Uterus (tissue), 4 donors: ENCODE measurements around the gene AREL1. TPM values are rescaled to one million over a fixed set of nuclear protein-coding genes. Genes with fewer than 3 reads are reported as not detected.

ENCODE experiments used
- DNase-seq, 2 donors: peaks; one replicate each; pipeline ENCODE4 v3.0.0-alpha.2; 2019 to 2020
- H3K27ac ChIP-seq, 2 donors: fragments of 200-600 bp; sonication (generic); 1 replicate in 1 of 2; 2 replicates in 1 of 2; pipeline ENCODE4 v1.5.1; 2016 to 2018
- H3K27me3 ChIP-seq, 2 donors: fragments of 200-600 bp; sonication (generic); one replicate each; pipeline ENCODE4 v1.5.1; 2018 to 2019; ENCODE audit warnings: control low read depth in 1 of 2
- H3K36me3 ChIP-seq, 2 donors: fragments of 200-600 bp; sonication (generic); one replicate each; pipeline ENCODE4 v1.5.1; 2019; ENCODE audit warnings: control low read depth in 1 of 2
- H3K4me1 ChIP-seq, 2 donors: fragments of 200-600 bp; sonication (generic); one replicate each; pipeline ENCODE4 v1.5.1; 2018 to 2019; ENCODE audit warnings: control low read depth in 1 of 2
- H3K4me3 ChIP-seq, 2 donors: fragments of 200-600 bp; sonication (generic); 1 replicate in 1 of 2; 2 replicates in 1 of 2; pipeline ENCODE4 v1.5.1; 2018 to 2019; ENCODE audit warnings: mild to moderate bottlenecking in 1 of 2
- H3K9me3 ChIP-seq, 2 donors: fragments of 200-600 bp; sonication (generic); one replicate each; pipeline ENCODE4 v1.5.1; 2019; ENCODE audit warnings: control low read depth in 1 of 2
- POLR2A ChIP-seq, 2 donors: fragments of 450-650 bp; IDR thresholded peaks; one replicate each; pipeline ENCODE4 v1.6.1; 2016; ENCODE audit warnings: antibody characterized with exemption in 2 of 2, mild to moderate bottlenecking in 1 of 2, moderate library complexity in 1 of 2
- intact Hi-C: fragments of 100-400 bp; cut with DNase I; formaldehyde crosslinking; loops from one replicate; pipeline ENCODE4 v1.15.1; 2023; ENCODE audit warnings: low total_unique reads
- total RNA-seq, 4 donors: library from RNA; depleted of rRNA in 3 of 4; stranded (reverse); fragments of >200 nt in 3 of 4; gene quantifications; one replicate each; pipeline versions ENCODE4 v1.1.0 to v1.2.4, GENCODE V29; 2014 to 2023
- TF ChIP-seq, protein P1 (sequence below), 4 experiments: fragments of 200-600 bp in 2 of 4; fragments of 450-650 bp in 2 of 4; sonication (generic) in 2 of 4; IDR thresholded peaks; one replicate each; pipeline ENCODE4 v1.5.1; 2016 to 2019; ENCODE audit warnings: antibody characterized with exemption in 4 of 4, mild to moderate bottlenecking in 2 of 4, moderate library complexity in 1 of 4
- donor health status: DM: yes; HTN: yes; CAD: no.

AREL1 gene
- total RNA-seq, 4 donors from 2014 or later, result 2.1 to 33.8 (median 22.3) TPM

GRCh38 chr14:74698465-74698864 lies 14.4 kb downstream of the AREL1 start:
- Histone ChIP-seq H3K27me3 (no peaks in the 10 kb centered on the region), H3K27ac (no peak overlapping the region), H3K4me3 (no peak overlapping the region), H3K9me3 (no peaks in the 10 kb centered on the region), H3K4me1 (no peaks in the 10 kb centered on the region), H3K36me3 (no peaks in the 10 kb centered on the region)
- TF ChIP-seq, protein P1, sequence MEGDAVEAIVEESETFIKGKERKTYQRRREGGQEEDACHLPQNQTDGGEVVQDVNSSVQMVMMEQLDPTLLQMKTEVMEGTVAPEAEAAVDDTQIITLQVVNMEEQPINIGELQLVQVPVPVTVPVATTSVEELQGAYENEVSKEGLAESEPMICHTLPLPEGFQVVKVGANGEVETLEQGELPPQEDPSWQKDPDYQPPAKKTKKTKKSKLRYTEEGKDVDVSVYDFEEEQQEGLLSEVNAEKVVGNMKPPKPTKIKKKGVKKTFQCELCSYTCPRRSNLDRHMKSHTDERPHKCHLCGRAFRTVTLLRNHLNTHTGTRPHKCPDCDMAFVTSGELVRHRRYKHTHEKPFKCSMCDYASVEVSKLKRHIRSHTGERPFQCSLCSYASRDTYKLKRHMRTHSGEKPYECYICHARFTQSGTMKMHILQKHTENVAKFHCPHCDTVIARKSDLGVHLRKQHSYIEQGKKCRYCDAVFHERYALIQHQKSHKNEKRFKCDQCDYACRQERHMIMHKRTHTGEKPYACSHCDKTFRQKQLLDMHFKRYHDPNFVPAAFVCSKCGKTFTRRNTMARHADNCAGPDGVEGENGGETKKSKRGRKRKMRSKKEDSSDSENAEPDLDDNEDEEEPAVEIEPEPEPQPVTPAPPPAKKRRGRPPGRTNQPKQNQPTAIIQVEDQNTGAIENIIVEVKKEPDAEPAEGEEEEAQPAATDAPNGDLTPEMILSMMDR (IDR thresholded peaks at IDR 0.05), result no peak
- TF ChIP-seq POLR2A (IDR thresholded peaks at IDR 0.05), result no peak
- intact Hi-C loops, result no loop called here
- DNase-seq, result no peak

DNA sequence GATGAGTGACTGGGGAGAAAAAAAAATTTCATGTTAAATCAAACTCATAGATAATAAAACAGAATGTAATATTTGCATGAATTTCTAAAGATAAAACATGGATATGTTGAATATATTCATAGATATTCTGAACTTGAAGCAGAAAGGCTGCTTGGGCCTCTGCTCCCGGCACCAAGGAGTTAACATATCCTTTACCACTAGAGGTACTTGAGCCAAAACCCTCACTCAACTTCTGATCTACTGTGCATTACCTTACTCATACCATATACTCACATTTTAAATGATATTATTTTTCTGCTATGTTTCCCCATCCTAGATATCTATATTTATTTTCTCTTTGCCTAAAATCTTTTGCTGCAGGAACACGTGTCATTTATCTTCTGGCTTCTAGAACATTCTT lies 14.9 kb downstream of the AREL1 start:
- Histone ChIP-seq H3K4me3 (no peak overlapping the region), H3K9me3 (no peaks in the 10 kb centered on the region), H3K27me3 (no peaks in the 10 kb centered on the region), H3K27ac (no peak overlapping the region), H3K4me1 (no peaks in the 10 kb centered on the region), H3K36me3 (no peaks in the 10 kb centered on the region)
- TF ChIP-seq POLR2A (IDR thresholded peaks at IDR 0.05), result no peak
- TF ChIP-seq, protein P1 (IDR thresholded peaks at IDR 0.05), result no peak
- DNase-seq, result no peak
- intact Hi-C loops, result no loop called here

DNA sequence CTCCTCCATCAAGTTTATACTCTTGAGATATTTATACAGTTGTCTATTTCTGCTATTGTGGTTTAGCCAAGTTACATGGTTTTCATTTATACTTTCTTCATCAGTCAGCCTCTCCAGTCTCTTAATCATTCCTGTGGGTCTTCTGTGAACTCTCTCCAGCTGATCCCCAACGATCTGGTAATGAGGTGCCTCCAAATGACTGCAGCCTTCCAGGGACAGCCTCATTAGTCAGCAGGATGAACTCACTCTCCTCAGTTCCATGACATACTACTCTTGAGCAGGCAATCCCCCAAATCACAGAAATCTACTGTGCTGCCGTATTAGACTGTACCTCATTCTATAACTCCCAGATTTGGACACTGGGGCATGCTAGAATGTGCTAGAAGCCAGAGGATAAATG lies 15.3 kb downstream of the AREL1 start:
- TF ChIP-seq POLR2A (IDR thresholded peaks at IDR 0.05), result no peak
- TF ChIP-seq, protein P1 (IDR thresholded peaks at IDR 0.05), result no peak
- no peak overlapping the region for H3K4me3 ChIP-seq
- intact Hi-C loops, result no loop called here

DNA sequence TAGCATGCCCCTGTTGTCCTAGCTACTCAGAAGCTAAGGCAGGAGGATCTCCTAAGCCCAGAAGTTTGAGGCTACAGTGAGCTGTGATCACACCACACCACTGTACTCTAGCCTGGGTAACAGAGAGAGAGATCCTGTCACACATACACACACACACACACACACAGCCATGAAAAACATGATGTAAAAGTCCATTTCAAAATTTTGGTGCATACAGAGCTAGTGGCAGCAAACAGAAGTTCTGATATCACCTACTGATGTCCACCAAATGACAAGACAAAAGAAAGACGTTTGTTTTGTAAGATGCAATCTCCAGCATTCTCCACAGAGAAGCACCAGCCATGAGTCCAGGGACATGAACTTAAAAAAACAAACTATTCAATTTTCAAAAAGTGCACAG lies 15.9 kb downstream of the AREL1 start:
- Histone ChIP-seq H3K36me3 (no peaks in the 10 kb centered on the region), H3K27ac (no peak overlapping the region), H3K4me1 (no peaks in the 10 kb centered on the region), H3K4me3 (no peak overlapping the region), H3K27me3 (no peaks in the 10 kb centered on the region), H3K9me3 (no peaks in the 10 kb centered on the region)
- intact Hi-C loops, result no loop called here
- DNase-seq, result no peak
- no peak for TF ChIP-seq POLR2A (IDR thresholded peaks at IDR 0.05)
- TF ChIP-seq, protein P1 (IDR thresholded peaks at IDR 0.05), result no peak

More for the DNA sequence above, 15.3 kb downstream of the AREL1 start:
- Histone ChIP-seq H3K36me3 (no peaks in the 10 kb centered on the region), H3K27me3 (no peaks in the 10 kb centered on the region), H3K9me3 (no peaks in the 10 kb centered on the region), H3K27ac (no peak overlapping the region), H3K4me1 (no peaks in the 10 kb centered on the region)
- no peak for DNase-seq

- TF ChIP-seq, protein P1 (IDR thresholded peaks at IDR 0.05), result no peak
- no peak for TF ChIP-seq POLR2A (IDR thresholded peaks at IDR 0.05)
- no peak overlapping the region for H3K27ac ChIP-seq
- DNase-seq, result no peak
- intact Hi-C loops, result no loop called here
- H3K4me3 ChIP-seq, result no peak overlapping the region
- H3K4me1 ChIP-seq, result no peaks in the 10 kb centered on the region
- no peaks in the 10 kb centered on the region for H3K9me3 ChIP-seq
- no peaks in the 10 kb centered on the region for H3K36me3 ChIP-seq
- no peaks in the 10 kb centered on the region for H3K27me3 ChIP-seq
Measured at GRCh38 chr14:74695406-74695805, 17.5 kb downstream of the AREL1 start.
